LNCAP (cell line): ENCODE measurements around the gene RANBP3.

Source experiments
- TF ChIP-seq, protein P1 (sequence below): fragments of 450-650 bp; IDR thresholded peaks from 2 replicates; pipeline ENCODE4 v1.5.1; 2017; ENCODE audit warnings: mild to moderate bottlenecking

The RANBP3 gene

DNA sequence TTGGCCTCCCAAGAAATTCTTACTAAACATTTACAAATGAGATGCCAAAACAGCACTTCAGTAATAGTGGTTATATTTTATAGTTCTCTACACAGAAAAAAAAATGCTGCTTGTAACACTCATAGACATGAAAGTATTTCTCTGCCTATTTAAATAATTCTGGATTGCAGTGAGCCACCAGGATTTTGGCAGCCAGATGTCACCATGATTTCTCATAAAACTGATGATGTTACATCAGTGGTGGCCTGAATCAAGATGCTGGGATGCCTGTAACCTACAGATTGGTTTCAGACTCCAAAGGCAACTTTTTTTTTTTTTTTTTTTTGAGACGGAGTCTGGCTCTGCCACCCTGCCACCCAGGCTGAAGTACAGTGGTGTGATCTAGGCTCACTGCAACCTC is 66.6 kb downstream of the RANBP3 start:
- TF ChIP-seq, protein P1, sequence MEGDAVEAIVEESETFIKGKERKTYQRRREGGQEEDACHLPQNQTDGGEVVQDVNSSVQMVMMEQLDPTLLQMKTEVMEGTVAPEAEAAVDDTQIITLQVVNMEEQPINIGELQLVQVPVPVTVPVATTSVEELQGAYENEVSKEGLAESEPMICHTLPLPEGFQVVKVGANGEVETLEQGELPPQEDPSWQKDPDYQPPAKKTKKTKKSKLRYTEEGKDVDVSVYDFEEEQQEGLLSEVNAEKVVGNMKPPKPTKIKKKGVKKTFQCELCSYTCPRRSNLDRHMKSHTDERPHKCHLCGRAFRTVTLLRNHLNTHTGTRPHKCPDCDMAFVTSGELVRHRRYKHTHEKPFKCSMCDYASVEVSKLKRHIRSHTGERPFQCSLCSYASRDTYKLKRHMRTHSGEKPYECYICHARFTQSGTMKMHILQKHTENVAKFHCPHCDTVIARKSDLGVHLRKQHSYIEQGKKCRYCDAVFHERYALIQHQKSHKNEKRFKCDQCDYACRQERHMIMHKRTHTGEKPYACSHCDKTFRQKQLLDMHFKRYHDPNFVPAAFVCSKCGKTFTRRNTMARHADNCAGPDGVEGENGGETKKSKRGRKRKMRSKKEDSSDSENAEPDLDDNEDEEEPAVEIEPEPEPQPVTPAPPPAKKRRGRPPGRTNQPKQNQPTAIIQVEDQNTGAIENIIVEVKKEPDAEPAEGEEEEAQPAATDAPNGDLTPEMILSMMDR = no peak

DNA sequence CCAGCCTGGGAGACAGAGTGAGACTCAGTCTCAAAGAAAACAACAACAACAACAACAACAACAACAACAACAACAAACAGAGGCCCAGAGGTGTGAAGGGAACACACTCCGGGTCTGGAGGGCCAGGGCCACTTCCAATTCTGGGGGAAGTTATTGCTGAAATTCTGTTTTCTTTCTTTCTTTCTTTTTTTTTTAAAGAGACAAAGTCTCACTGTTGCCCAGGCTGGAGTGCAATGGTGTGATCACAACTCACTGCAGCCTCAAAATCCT is 67.4 kb downstream of the RANBP3 start:
- TF ChIP-seq, protein P1 = no peak

DNA sequence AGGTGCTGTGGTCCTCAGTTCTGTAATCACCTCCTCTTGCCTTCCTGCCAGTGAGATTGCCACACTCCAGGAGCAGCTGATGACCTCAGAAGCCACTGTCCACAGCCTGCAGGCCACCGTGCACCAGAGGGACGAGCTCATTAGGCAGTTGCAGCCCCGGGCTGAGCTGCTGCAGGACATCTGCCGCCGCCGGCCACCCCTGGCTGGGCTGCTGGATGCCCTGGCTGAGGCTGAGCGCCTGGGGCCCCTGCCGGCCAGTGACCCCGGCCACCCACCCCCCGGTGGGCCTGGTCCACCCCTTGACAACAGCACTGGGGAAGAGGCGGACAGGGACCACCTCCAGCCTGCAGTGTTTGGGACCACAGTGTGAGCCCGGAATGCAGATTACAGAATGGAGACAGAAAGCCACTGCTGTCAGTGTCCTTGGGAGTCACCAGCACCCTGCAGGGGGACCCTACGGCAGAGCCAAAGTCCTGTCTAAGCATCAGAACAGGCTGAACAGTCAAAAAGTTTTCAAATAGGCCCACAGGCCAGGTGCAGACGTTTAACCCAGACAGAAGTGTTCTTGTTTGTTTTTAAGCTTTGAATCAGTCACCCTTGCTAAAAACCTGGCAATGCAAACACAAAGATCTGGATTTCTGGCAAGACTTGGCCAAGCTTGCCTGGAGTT is 69.0 kb downstream of the RANBP3 start:
- TF ChIP-seq, protein P1 = no peak

DNA sequence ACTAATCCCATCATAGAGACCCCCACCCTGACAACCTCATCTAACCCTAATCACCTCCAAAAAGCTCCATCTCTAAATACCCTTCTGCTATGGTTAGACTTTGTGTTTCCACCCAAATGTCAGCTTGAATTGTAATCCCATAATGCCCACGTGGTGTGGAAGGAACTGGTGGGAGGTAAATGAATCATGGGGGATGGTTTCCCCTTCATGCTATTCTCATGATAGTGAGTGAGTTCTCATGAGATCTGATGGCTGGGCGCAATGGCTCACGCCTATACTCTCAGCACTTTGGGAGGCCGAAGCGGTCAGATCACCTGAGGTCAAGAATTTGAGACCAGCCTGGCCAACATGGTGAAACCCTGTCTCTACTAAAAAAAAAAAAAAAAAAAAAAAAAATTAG is 70.7 kb downstream of the RANBP3 start:
- TF ChIP-seq, protein P1 = no peak

DNA sequence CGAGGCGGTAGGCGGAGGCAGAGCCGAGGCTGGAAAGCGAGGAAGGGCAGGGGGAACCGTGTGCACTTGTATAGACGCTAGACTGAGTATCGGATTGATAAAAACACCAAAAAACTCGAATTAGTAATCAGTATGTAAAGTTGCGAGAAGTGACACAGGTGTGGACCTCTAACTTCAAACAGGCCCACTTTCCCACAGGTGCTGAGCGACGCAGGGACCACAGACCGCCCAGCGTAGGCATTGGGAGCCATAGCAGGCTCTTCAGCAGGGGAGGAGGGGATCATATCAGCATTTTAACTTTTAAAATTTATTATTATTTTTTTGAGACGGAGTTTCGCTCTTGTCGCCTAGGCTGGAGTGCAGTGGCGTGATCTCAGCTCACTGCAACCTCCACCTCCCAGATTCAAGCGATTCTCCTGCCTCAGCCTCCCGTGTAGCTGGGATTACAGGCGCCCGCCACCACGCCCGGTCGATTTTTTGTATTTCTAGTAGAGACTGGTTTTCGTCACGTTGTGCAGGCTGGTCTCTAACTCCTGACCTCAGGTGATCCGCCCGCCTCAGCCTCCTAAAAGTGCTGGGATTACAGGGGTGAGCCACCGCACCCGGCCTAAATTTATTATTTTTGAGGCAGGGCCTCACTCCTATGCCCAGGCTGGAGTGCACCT is 72.7 kb downstream of the RANBP3 start:
- TF ChIP-seq, protein P1 = no peak

DNA sequence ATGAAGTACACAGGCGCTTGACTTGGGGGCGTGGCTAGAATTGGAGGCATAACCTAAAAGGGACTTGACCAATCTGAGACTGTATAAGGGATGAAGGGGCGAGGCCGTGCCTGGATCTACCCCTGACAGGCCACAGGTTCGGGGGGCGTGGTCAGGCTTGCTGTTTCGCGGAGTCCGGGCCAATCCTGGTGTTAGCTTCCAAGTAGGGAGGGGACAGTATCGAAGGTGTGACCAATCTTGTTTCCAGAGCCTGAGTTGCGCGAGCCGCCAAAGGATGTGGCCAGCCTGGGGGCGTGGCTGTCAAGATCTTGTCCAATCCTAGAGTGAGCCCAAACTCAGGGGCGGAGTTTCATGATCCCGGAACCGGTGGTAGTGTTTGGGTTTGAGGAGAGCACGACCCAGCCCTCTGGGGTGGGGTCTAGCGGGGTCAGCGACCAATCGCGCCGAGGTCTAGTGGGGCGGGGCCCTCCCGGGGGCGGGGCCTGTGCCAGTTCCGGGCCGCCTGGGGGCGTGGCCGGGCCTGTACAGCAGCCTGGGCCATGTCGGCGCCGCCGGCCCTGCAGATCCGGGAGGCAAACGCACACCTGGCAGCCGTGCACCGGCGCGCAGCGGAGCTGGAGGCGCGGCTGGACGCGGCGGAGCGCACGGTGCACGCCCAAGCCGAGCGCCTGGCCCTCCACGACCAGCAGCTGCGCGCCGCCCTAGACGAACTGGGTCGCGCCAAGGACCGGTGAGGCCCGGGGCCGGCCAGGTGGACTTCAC is 73.4 kb downstream of the RANBP3 start, which contains the start of gene VMAC:
TSS of gene VMAC (plus strand) at position 521 of the 762 bp plus-strand sequence. CDS start at position 540, 19 bp downstream.
- TF ChIP-seq, protein P1 = no peak

DNA sequence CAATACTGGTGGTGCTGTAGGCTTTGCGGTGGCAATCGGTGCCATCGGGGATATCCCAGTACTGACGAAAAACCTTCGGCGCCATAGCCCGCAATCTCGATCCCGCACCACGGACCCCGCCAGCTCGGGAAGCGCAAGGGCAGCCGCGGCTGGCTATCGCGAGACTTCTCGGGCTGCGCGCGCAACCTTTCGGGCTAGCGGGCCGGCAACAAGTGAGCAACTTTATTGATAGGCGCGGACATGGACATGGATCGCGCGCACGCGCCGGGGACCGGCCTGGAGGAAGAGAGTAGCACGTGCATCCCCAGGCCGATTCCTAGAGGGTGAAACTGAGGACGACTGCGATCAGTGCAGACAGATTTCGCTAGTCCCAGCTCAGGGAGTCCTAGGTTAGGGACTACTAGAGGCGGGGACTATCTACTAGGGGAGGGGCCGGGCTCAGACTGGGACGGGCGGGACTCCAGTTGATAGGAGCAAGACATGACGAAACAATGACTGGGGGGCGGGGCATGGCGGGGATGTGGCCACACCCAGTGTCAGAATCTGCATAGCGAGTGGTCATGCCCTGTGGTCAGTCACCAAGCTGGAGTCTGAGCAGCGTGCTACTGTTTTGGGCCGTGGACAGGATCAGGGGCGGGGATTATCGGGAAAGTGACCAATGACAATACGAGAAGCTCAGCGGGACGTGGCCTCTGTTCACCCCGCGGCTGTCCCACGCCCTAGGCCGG is 74.2 kb downstream of the RANBP3 start, which contains the start of gene NDUFA11:
TSS of gene NDUFA11 (minus strand) at position 167 of the 728 bp plus-strand sequence. CDS start at position 85, 82 bp downstream.
- TF ChIP-seq, protein P1 = no peak
